Keratinocyte (primary cell): ENCODE results near the gene DYNC1I1. TPM values are rescaled to one million over a fixed set of nuclear protein-coding genes. Genes with fewer than 3 reads are reported as not detected.

Experiments used
- DNase-seq: peaks from one replicate; pipeline ENCODE4 v3.0.0-alpha.2; 2011; ENCODE audit warnings: low read depth, missing footprints, low spot score
- FAIRE-seq: peaks from 2 replicates; lab custom pipeline; 2011; peaks lifted over from hg19 to GRCh38; lab: Jason Lieb, UNC
- H2AFZ ChIP-seq: 2 replicates; pipeline ENCODE4 v1.6.0; 2012; ENCODE audit warnings: low read length, control low read depth, inconsistent platforms; ENCODE audit not compliant: control insufficient read depth
- H3K27ac ChIP-seq: 2 replicates; pipeline ENCODE4 v1.5.1; 2011; ENCODE audit warnings: low read length; ENCODE audit not compliant: control insufficient read depth, insufficient read depth
- H3K27me3 ChIP-seq: 3 replicates; pipeline ENCODE4 v1.6.0; 2011; ENCODE audit warnings: low read length; ENCODE audit not compliant: control insufficient read depth, insufficient read depth; ENCODE audit errors: extremely low read depth
- H3K36me3 ChIP-seq, 2 experiments: 2 replicates in 1 of 2; 3 replicates in 1 of 2; pipeline ENCODE4 v1.5.1; 2011; ENCODE audit warnings: low read length in 2 of 2, mild to moderate bottlenecking in 1 of 2; ENCODE audit not compliant: control insufficient read depth in 2 of 2, insufficient read depth in 2 of 2; ENCODE audit errors: extremely low read depth in 1 of 2
- H3K4me1 ChIP-seq: 3 replicates; pipeline ENCODE4 v1.5.1; 2011; ENCODE audit warnings: low read length; ENCODE audit not compliant: control insufficient read depth, insufficient read depth; ENCODE audit errors: extremely low read depth
- H3K4me2 ChIP-seq: 3 replicates; pipeline ENCODE4 v1.6.0; 2011; ENCODE audit warnings: low read depth, low read length; ENCODE audit not compliant: control insufficient read depth, insufficient read depth; ENCODE audit errors: extremely low read depth
- H3K4me3 ChIP-seq, 3 experiments: fragments of 200-600 bp in 1 of 3; sonication (generic) in 1 of 3; 2 replicates in 2 of 3; 3 replicates in 1 of 3; pipeline ENCODE4 v1.5.1; 2011 to 2016; ENCODE audit warnings: low read length in 3 of 3, mild to moderate bottlenecking in 3 of 3, control low read depth in 2 of 3, inconsistent platforms in 1 of 3, low read depth in 1 of 3, mixed read lengths in 1 of 3, mixed run types in 1 of 3, moderate library complexity in 1 of 3; ENCODE audit not compliant: control insufficient read depth in 2 of 3, insufficient read depth in 2 of 3; ENCODE audit errors: extremely low read depth in 1 of 3
- H3K79me2 ChIP-seq: 2 replicates; pipeline ENCODE4 v1.6.0; 2012; ENCODE audit warnings: low read length; ENCODE audit not compliant: control insufficient read depth, insufficient read depth
- H3K9ac ChIP-seq: 3 replicates; pipeline ENCODE4 v1.6.0; 2011; ENCODE audit warnings: low read length; ENCODE audit not compliant: control insufficient read depth, insufficient read depth; ENCODE audit errors: extremely low read depth
- H3K9me1 ChIP-seq: 3 replicates; pipeline ENCODE4 v1.6.0; 2011; ENCODE audit warnings: low read length; ENCODE audit not compliant: control insufficient read depth, insufficient read depth; ENCODE audit errors: extremely low read depth
- H3K9me3 ChIP-seq: 2 replicates; pipeline ENCODE4 v1.5.1; 2012; ENCODE audit warnings: low read depth, low read length; ENCODE audit not compliant: control insufficient read depth
- H4K20me1 ChIP-seq: 3 replicates; pipeline ENCODE4 v1.6.0; 2011; ENCODE audit warnings: low read length; ENCODE audit not compliant: control insufficient read depth, insufficient read depth; ENCODE audit errors: extremely low read depth
- EZH2 ChIP-seq: IDR thresholded peaks from one replicate; pipeline ENCODE4 v1.6.1; 2012; ENCODE audit warnings: inconsistent platforms, mild to moderate bottlenecking, low read length, moderate library complexity
- dilution Hi-C: fragments of 300-500 bp; cut with MboI; formaldehyde crosslinking; loops from one replicate; pipeline ENCODE4 v1.7.0; 2020; ENCODE audit warnings: low sequenced_read_pairs; ENCODE audit not compliant: extremely low pct_ligation_motif_present
- polyA plus RNA-seq, 5 experiments: library from polyadenylated mRNA; depleted of rRNA in 3 of 5; stranded (reverse) in 3 of 5; stranded (forward) in 1 of 5; unstranded in 1 of 5; fragments of >200 nt; gene quantifications; 1 replicate in 1 of 5; 2 replicates in 3 of 5; 3 replicates in 1 of 5; pipeline versions ENCODE4 v1.2.1 to v1.2.3, GENCODE V29; 2011 to 2012; ENCODE audit warnings: missing spikeins in 2 of 5, low read depth in 1 of 5, low replicate concordance in 1 of 5
- TF ChIP-seq, protein P1 (sequence below), 3 experiments: IDR thresholded peaks in 1 of 3; conservative IDR thresholded peaks in 1 of 3; optimal IDR thresholded peaks in 1 of 3; 2 replicates in 2 of 3; 3 replicates in 1 of 3; pipeline versions ENCODE3 to v1.5.1; 2011; ENCODE audit warnings: low read length in 3 of 3, mild to moderate bottlenecking in 3 of 3, moderate library complexity in 2 of 3, control low read depth in 1 of 3, inconsistent platforms in 1 of 3; ENCODE audit not compliant: insufficient read depth in 2 of 3; ENCODE audit errors: extremely low read depth in 1 of 3

Gene DYNC1I1
- polyA plus RNA-seq, 1 donor (not counting 4 experiments of a cell fraction or from before 2014, with no cell fraction given): 0.10 TPM

DNA sequence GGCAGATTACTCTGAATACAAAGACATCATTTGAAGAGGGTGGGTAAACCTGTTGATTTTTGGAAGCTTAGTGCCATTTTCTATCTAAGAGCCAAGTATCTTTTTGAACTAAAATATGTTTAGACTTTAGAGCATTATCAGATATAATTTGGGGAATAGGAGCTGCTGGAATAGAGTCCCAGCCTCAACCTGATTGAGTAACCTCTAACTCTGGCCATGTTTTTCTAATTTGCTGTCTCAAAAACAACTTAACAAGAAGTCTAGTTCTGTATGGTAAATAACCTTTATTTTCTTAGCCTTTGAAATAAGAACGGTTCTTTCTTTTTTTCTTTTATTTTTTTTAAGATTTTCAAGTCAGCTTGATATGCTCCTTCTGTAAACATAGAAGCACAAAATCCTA is 224.5 kb downstream of the DYNC1I1 start:
- dilution Hi-C loops: no loop called here

DNA sequence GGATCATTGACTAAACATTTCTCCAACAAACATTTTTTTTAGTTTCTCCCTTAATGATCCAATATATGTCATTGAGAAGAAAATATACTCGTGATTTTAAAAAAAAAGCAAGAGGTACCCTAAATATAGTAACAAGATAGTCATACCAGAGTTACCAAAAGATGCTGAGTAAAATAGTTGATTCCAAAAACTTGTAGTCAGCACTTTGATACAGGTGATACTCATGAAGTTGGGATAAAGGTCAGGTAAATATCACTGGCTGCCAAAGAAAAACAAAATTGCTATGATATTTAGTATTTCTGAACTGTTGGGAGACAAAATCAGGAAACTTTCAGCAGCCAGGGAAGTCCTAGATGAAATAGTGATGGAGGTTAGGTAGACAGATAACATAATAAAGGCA is 225.3 kb downstream of the DYNC1I1 start:
- no peaks in the 10 kb centered on the region for H3K4me1 ChIP-seq

More for the DNA sequence above, 224.5 kb downstream of the DYNC1I1 start:
- no peaks in the 10 kb centered on the region for H3K27me3 ChIP-seq
- no peak overlapping the region for H3K9ac ChIP-seq
- H3K9me3 ChIP-seq: no peaks in the 10 kb centered on the region
- no peak overlapping the region for H3K27ac ChIP-seq
- no peaks in the 10 kb centered on the region for H3K9me1 ChIP-seq
- H3K4me1 ChIP-seq: no peaks in the 10 kb centered on the region
- H2AFZ ChIP-seq: no peak overlapping the region
- no peaks in the 10 kb centered on the region for H4K20me1 ChIP-seq
- H3K4me2 ChIP-seq: no peak overlapping the region
- TF ChIP-seq, protein P1, sequence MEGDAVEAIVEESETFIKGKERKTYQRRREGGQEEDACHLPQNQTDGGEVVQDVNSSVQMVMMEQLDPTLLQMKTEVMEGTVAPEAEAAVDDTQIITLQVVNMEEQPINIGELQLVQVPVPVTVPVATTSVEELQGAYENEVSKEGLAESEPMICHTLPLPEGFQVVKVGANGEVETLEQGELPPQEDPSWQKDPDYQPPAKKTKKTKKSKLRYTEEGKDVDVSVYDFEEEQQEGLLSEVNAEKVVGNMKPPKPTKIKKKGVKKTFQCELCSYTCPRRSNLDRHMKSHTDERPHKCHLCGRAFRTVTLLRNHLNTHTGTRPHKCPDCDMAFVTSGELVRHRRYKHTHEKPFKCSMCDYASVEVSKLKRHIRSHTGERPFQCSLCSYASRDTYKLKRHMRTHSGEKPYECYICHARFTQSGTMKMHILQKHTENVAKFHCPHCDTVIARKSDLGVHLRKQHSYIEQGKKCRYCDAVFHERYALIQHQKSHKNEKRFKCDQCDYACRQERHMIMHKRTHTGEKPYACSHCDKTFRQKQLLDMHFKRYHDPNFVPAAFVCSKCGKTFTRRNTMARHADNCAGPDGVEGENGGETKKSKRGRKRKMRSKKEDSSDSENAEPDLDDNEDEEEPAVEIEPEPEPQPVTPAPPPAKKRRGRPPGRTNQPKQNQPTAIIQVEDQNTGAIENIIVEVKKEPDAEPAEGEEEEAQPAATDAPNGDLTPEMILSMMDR (optimal IDR thresholded peaks at IDR 0.05 in 1 of 3, IDR thresholded peaks at IDR 0.05 in 1 of 3, conservative IDR thresholded peaks at IDR 0.05 in 1 of 3; ENCODE audit: extremely low read depth in 1 of 3, insufficient read depth in 2 of 3, low read length in 3 of 3): no peak
- no peak for TF ChIP-seq EZH2
- no peaks in the 10 kb centered on the region for H3K36me3 ChIP-seq
- FAIRE-seq (no peak), DNase-seq (no peak)
- H3K79me2 ChIP-seq: no peaks in the 10 kb centered on the region
- H3K4me3 ChIP-seq: no peak overlapping the region

More for the DNA sequence above, 225.3 kb downstream of the DYNC1I1 start:
- H3K27ac ChIP-seq: no peak overlapping the region
- no peak overlapping the region for H3K9ac ChIP-seq
- no peak overlapping the region for H3K4me2 ChIP-seq
- TF ChIP-seq EZH2: no peak
- TF ChIP-seq, protein P1 (optimal IDR thresholded peaks at IDR 0.05 in 1 of 3, IDR thresholded peaks at IDR 0.05 in 1 of 3, conservative IDR thresholded peaks at IDR 0.05 in 1 of 3; ENCODE audit: extremely low read depth in 1 of 3, insufficient read depth in 2 of 3, low read length in 3 of 3): no peak
- FAIRE-seq (no peak), DNase-seq (no peak)
- H3K27me3 ChIP-seq: no peaks in the 10 kb centered on the region
- no peaks in the 10 kb centered on the region for H3K36me3 ChIP-seq
- H3K79me2 ChIP-seq: no peaks in the 10 kb centered on the region
- H4K20me1 ChIP-seq: no peaks in the 10 kb centered on the region
- H3K9me3 ChIP-seq: no peaks in the 10 kb centered on the region
- no peaks in the 10 kb centered on the region for H3K9me1 ChIP-seq
- dilution Hi-C loops: no loop called here
- H3K4me3 ChIP-seq: no peak overlapping the region
- no peak overlapping the region for H2AFZ ChIP-seq
